A549 (cell line): ENCODE measurements around the gene KCNK3.

Experiments used
- EHMT2 ChIP-seq: fragments of 200-600 bp; sonication (generic); IDR thresholded peaks from 2 replicates; pipeline ENCODE4 v1.6.1; 2016; ENCODE audit warnings: antibody characterized with exemption, low read depth, mild to moderate bottlenecking, moderate library complexity
- EP300 ChIP-seq, 2 experiments: fragments of >200 bp; sonication (Bioruptor Twin); formaldehyde crosslinking; IDR thresholded peaks; 2 replicates in 1 of 2; 3 replicates in 1 of 2; pipeline ENCODE4 v1.6.1; 2016 to 2017
- FOSL2 ChIP-seq, 2 experiments: fragments of 450-650 bp in 1 of 2; fragments of >200 bp in 1 of 2; sonication (Bioruptor Twin) in 1 of 2; formaldehyde crosslinking; IDR thresholded peaks; 2 replicates each; pipeline versions ENCODE4 v1.5.0 to v1.6.1; 2016 to 2020; ENCODE audit warnings: mild to moderate bottlenecking in 1 of 2, moderate library complexity in 1 of 2
- JUNB ChIP-seq: fragments of >200 bp; sonication (Bioruptor Twin); formaldehyde crosslinking; IDR thresholded peaks from 2 replicates; pipeline ENCODE4 v1.6.1; 2016
- POLR2A ChIP-seq: IDR thresholded peaks from 2 replicates; pipeline ENCODE4 v1.6.1; 2012; ENCODE audit warnings: mild to moderate bottlenecking, low read length
- POLR2AphosphoS2 ChIP-seq: conservative IDR thresholded peaks from 2 replicates; pipeline ENCODE4 v1.6.1; 2012; ENCODE audit warnings: low read length, improper control_type of control experiment, inconsistent platforms
- RCOR1 ChIP-seq: fragments of 150-350 bp; IDR thresholded peaks from 2 replicates; pipeline ENCODE4 v1.6.1; 2014; ENCODE audit warnings: antibody characterized with exemption, low read length, low read depth
- REST ChIP-seq: fragments of 200-600 bp; sonication (generic); IDR thresholded peaks from 2 replicates; pipeline ENCODE4 v1.6.1; 2016; ENCODE audit warnings: antibody characterized with exemption, mild to moderate bottlenecking, moderate library complexity
- RFX5 ChIP-seq: fragments of 450-650 bp; IDR thresholded peaks from 2 replicates; pipeline ENCODE4 v1.7.1; 2014; ENCODE audit warnings: antibody characterized with exemption, mild to moderate bottlenecking, moderate library complexity
- SMC3 ChIP-seq: fragments of >200 bp; sonication (Bioruptor Twin); formaldehyde crosslinking; IDR thresholded peaks from 3 replicates; pipeline ENCODE4 v1.6.1; 2018; ENCODE audit warnings: inconsistent platforms
- ZFP36 ChIP-seq: fragments of 450-650 bp; IDR thresholded peaks from 2 replicates; pipeline ENCODE4 v1.6.1; 2014; ENCODE audit warnings: borderline replicate concordance; ENCODE audit not compliant: partially characterized antibody
- TF ChIP-seq, protein P1 (sequence below): fragments of >200 bp; sonication (Bioruptor Twin); formaldehyde crosslinking; IDR thresholded peaks from 3 replicates; pipeline ENCODE4 v1.5.1; 2016
- TF ChIP-seq, protein P2 (sequence below): fragments of >200 bp; sonication (Bioruptor Twin); formaldehyde crosslinking; IDR thresholded peaks from 3 replicates; pipeline ENCODE4 v1.6.1; 2016

DNA sequence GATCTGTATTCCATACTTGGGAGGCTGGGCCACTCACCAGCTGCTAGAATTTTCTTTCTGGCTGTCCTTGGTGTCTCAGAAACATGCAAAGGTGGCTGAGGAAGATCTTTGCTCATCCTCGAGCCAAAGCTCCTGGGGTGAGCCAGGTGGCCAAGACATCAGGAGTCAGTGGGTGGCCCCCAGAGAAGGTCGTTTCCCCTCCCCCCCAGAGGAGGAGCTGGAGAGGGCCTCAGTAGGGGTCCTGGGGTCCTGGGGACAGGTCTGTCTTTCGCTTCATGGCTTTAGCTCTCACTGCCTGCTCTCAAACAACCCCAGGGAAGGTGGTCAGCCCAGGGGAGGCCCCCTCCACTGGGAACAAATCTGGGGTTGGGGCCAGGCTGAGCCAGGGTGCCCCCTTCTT is 13.6 kb downstream of the KCNK3 start:
- TF ChIP-seq, protein P1, sequence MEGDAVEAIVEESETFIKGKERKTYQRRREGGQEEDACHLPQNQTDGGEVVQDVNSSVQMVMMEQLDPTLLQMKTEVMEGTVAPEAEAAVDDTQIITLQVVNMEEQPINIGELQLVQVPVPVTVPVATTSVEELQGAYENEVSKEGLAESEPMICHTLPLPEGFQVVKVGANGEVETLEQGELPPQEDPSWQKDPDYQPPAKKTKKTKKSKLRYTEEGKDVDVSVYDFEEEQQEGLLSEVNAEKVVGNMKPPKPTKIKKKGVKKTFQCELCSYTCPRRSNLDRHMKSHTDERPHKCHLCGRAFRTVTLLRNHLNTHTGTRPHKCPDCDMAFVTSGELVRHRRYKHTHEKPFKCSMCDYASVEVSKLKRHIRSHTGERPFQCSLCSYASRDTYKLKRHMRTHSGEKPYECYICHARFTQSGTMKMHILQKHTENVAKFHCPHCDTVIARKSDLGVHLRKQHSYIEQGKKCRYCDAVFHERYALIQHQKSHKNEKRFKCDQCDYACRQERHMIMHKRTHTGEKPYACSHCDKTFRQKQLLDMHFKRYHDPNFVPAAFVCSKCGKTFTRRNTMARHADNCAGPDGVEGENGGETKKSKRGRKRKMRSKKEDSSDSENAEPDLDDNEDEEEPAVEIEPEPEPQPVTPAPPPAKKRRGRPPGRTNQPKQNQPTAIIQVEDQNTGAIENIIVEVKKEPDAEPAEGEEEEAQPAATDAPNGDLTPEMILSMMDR, result no peak
- TF ChIP-seq RCOR1, result no peak
- no peak for TF ChIP-seq SMC3
- no peak for TF ChIP-seq ZFP36
- no peak for TF ChIP-seq FOSL2 (IDR thresholded peaks at IDR 0.05)
- TF ChIP-seq FOSL2 (CRISPR knock-in tag; IDR thresholded peaks at IDR 0.05), result no peak
- TF ChIP-seq POLR2A, result no peak
- no peak for TF ChIP-seq RFX5
- TF ChIP-seq, protein P2, sequence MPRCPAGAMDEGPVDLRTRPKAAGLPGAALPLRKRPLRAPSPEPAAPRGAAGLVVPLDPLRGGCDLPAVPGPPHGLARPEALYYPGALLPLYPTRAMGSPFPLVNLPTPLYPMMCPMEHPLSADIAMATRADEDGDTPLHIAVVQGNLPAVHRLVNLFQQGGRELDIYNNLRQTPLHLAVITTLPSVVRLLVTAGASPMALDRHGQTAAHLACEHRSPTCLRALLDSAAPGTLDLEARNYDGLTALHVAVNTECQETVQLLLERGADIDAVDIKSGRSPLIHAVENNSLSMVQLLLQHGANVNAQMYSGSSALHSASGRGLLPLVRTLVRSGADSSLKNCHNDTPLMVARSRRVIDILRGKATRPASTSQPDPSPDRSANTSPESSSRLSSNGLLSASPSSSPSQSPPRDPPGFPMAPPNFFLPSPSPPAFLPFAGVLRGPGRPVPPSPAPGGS, result no peak
- TF ChIP-seq JUNB, result no peak
- TF ChIP-seq EHMT2, result no peak
- no peak for TF ChIP-seq POLR2AphosphoS2
- no peak for TF ChIP-seq EP300 (IDR thresholded peaks at IDR 0.05)
- TF ChIP-seq REST, result no peak
